Mesodermal cell (in vitro differentiated cells): ENCODE data around the gene SIRT7.

Experiments
- H3K27ac ChIP-seq: 2 replicates; pipeline ENCODE4 v1.7.0; 2013; ENCODE audit warnings: mild to moderate bottlenecking, low read depth, low read length, moderate library complexity; ENCODE audit not compliant: severe bottlenecking
- H3K36me3 ChIP-seq: 2 replicates; pipeline ENCODE4 v1.7.1; 2013; ENCODE audit warnings: mild to moderate bottlenecking, low read length, moderate library complexity; ENCODE audit not compliant: control insufficient read depth, insufficient read depth
- H3K4me1 ChIP-seq: one replicate; pipeline ENCODE4 v1.7.1; 2013; ENCODE audit warnings: mild to moderate bottlenecking, low read length; ENCODE audit not compliant: insufficient read depth, control insufficient read depth, poor library complexity, severe bottlenecking
- H3K4me3 ChIP-seq: 2 replicates; pipeline ENCODE4 v1.7.0; 2013; ENCODE audit warnings: low read length, control low read depth, mild to moderate bottlenecking; ENCODE audit not compliant: insufficient read depth, poor library complexity, severe bottlenecking; ENCODE audit errors: extremely low read depth
- H3K9me3 ChIP-seq: 2 replicates; pipeline ENCODE4 v1.7.1; 2013; ENCODE audit warnings: mild to moderate bottlenecking, low read length, moderate library complexity; ENCODE audit not compliant: control insufficient read depth
- WGBS, 2 experiments: methylation state at CpG; one replicate each; pipeline ENCODE4 v1.1.5; 2013; ENCODE audit warnings: missing lambda C conversion rate in 2 of 2; ENCODE audit not compliant: insufficient coverage in 2 of 2; 5-methylcytosine and 5-hydroxymethylcytosine counted together

The SIRT7 gene

DNA sequence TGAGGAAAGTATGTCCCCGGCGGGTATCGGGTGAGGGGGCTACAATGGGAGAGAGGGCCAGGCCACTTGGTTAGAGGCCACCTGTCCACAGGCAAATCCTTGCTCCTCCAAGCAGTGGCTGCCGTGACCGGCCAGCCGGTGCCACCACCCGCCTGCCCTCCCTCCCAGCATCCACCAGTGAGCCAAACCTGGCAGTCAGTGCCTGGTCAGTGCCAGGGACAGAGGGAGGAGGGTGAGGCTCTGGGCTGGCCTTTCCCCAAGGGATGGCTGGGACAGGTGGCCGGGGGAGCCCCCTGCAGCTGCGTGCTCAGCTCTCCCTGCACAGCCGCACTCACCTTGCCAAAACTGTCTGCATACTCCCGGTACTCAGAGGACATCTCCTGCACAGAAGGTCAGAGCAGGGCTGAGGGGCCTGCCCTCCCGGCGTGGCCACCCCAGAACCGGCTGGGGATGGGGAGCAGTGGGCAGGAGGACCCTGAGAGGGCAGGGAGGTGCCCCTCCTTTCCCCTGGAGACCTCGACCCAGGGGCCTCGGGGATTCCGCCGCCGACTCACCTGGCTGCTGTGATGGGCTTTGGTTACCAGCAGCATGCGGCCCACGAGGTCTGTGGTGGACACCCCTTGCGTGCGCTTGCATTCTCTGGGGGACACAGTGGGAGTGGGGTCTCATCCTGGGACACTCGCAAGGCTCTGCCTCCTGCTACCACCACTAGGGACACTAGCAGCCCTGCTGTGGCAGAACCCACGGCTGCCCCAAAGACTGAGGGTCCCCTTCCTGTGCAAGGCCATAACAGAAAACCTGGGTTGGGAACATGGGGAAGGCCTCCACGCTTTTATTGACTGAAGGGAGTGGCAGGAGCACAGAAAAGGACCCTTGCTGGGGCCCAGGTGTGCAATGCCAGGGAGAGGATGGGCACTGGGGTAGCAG is 10.5 kb downstream of the SIRT7 start:
- no peaks in the 10 kb centered on the region for H3K9me3 ChIP-seq
- WGBS, 2 experiments = 92 to 94% methylated on average over 16 to 21 of the region's 26 CpGs
- H3K27ac ChIP-seq = no peak overlapping the region

DNA sequence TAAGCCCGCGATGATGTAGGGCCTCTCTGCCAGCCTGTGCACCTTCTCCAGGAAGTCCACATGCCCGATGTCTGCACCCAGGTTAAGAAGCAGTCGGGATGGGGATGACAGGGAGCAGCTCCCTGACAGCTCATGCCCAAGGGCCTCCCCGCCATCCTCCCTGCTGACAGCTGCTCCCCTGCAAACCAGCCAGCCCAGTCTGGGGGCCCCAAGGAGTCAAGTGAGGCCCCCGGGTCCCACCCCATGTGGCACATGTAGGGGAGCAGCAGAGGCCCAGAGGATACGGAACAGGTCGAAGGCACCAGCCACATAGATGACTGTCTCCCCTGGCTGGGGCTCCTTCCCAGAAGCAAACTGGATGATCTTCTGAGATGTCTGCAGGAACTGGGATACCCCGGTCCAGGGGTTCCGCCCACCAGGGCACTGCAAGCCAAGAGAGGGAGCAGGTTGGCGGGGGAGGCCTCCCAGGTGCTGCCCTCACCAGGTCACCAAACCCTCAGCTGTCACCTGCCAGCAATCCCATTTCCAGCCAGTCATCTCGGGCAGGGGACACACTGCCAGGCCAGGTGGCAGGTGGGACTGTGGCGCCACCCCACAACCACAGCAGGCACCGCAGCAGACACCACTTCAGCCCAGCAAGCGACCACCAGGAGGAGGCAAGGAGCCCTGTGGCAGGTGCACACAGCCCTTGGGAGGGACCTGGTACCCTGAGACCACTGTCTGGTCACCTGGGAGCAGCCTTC is 11.3 kb downstream of the SIRT7 start:
- no peak overlapping the region for H3K4me3 ChIP-seq
- H3K27ac ChIP-seq = no peak overlapping the region
- peaks cover 55% of the 10 kb centered on the region for H3K36me3 ChIP-seq
- 89 to 96% methylated on average over 15 of the region's 15 CpGs for WGBS, 2 experiments
- no peaks in the 10 kb centered on the region for H3K9me3 ChIP-seq
- peaks cover 3% of the 10 kb centered on the region for H3K4me1 ChIP-seq

More for the DNA sequence above, 10.5 kb downstream of the SIRT7 start:
- Histone ChIP-seq H3K4me1 (peaks cover 3% of the 10 kb centered on the region), H3K4me3 (no peak overlapping the region), H3K36me3 (peaks cover 63% of the 10 kb centered on the region)

DNA sequence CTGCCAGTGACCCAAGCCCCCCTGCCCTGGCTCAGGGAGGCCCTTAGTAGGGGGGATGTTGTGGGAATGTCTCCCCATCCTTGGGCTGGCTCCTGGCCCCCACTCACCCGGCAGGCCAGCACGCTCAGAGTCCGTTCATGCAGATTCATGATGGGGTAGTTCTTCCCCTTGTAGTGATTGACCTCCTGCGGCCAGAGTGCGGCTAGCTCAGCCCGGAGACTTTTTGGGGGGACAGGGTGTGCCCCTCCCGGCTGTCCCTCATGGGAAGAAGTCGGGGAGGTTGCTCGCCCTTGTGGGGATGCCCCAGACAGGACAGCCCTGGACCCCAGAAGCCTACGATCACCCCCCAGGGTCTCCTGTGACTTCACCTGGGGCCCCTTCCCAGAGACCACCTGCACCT is 12.0 kb downstream of the SIRT7 start:
- no peak overlapping the region for H3K27ac ChIP-seq
- peaks cover 3% of the 10 kb centered on the region for H3K4me1 ChIP-seq
- no peaks in the 10 kb centered on the region for H3K9me3 ChIP-seq
- H3K4me3 ChIP-seq = no peak overlapping the region
- WGBS, 2 experiments = 95 to 99% methylated on average over 9 to 10 of the region's 10 CpGs
- H3K36me3 ChIP-seq = peaks cover 56% of the 10 kb centered on the region

DNA sequence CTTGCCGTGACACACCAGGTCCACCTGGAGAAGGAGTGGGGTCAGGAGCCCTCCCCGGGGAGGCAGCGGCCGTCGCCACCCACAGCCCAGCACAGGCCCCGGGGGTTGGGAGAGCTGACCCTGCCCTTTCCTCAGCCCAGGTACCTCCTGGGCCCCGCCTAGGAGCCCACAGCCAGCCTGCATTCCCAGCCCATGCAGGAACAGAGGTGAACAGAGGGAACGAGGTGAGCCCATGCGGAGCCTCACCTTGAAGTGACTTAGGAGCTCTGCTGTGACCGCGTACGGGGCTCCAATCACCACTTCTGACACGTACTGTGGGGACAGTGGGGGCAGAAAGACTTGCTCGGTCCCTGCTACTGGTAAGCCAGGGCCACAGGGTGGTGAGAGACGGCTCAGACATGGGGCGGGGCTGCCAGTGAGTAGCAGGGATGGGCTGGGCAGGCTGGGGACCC is 12.5 kb downstream of the SIRT7 start:
- WGBS, 2 experiments = 94 to 96% methylated on average over 15 to 16 of the region's 16 CpGs
- H3K36me3 ChIP-seq = peaks cover 61% of the 10 kb centered on the region

DNA sequence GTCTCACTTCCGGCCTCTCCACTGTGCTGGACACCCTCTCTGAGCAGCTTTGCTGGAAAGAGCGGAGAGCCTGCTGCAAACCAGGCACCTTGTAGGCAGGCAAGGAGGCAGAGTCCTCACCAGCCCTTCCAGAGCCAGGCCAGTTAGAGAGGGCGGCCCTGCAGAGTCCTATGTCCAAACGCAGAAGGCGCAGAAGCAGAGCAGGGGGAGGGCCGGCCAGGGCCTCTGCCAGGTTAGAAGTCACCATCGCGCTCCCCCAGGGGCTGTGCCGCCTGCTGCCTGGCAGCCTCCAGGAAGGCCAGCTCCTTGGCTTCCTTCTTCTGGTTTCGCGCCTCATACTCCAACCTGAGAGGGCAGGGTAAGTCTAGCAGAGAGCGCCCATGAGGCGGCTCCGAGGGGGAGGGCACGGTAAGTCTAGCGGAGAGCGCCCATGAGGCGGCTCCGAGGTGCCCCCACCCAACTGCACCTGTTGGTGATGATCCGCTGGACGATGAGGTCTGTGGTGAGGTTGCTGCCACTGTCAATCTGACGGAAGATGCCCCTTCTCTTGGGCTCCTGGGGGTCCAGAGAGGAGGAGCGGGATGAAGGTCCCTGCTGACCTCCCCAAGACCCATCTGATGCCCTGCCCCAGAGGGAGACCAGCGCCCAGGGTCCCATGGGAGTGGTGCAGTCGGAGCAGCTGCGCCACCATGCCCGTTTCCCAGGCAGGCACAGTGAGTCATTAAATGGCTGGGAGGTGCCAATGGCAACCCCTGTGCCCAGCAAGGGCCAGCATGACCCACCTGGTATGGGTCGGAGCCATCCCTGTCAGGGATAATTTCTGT is 13.2 kb downstream of the SIRT7 start:
- peaks cover 6% of the 10 kb centered on the region for H3K4me1 ChIP-seq
- no peaks in the 10 kb centered on the region for H3K9me3 ChIP-seq
- H3K36me3 ChIP-seq = peaks cover 68% of the 10 kb centered on the region
- no peak overlapping the region for H3K27ac ChIP-seq
- 96 to 97% methylated on average over 24 to 26 of the region's 28 CpGs for WGBS, 2 experiments
- no peak overlapping the region for H3K4me3 ChIP-seq

More for the DNA sequence above, 12.5 kb downstream of the SIRT7 start:
- Histone ChIP-seq H3K4me3 (no peak overlapping the region), H3K4me1 (peaks cover 4% of the 10 kb centered on the region), H3K9me3 (no peaks in the 10 kb centered on the region), H3K27ac (no peak overlapping the region)

DNA sequence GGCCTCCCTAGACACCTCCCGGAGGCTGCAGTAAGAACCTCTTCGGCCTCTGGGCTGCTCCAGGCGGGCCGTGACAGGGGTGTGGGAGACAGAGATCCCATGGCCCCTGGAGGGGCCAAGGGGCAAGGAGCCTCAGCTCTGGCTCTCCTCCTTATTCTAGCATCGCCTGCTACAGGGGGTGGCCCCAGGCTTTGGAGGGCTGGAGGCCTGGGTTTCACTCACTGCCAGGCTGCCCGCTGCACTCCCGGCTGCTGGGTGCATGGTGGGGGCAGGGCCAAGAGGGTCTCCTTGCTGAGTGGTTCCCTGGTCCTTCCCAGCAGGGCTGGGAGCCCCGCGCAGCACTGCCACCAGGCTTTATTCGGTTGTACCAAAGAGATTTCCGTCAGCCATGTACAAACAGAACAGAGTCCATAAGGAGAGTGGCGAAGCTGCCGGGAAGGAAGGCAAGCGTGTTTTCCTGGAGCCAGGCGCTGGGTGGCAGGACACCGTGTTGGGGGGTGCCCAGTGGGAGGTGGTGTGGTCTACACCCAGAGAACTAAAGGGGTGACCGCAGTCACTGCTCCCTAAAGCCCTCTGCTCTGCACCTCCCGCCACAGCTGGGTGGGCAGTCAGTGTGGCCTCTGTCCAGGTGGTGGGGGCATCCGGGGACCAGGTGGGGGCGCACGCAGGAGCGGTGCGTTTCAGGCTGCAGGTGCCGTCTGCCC is 13.9 kb downstream of the SIRT7 start:
- Histone ChIP-seq H3K4me3 (no peak overlapping the region), H3K36me3 (peaks cover 67% of the 10 kb centered on the region), H3K27ac (no peak overlapping the region), H3K4me1 (peaks cover 5% of the 10 kb centered on the region), H3K9me3 (no peaks in the 10 kb centered on the region)
- WGBS, 2 experiments = 94 to 96% methylated on average over 23 of the region's 24 CpGs

DNA sequence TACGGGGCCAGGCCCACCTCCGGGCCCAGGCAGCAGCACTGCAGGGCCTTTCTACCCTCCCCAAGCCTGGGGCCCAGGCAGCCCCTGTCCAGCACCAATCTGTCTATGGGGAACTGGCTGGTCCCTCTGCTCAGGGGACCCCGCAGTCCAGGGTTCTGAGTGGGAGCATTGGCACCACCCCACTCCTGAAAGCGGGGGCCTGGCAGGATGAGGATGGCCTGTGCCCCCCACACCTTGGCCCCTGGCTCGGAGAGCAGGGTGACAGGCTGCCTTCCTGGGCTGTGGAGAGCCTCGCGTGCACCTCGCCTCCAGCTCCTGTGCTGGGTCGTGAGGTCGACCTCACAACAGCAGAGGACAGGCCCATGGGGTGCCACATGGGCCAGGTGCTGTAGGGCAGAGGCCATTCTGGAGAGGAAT is 14.6 kb downstream of the SIRT7 start:
- 95 to 98% methylated on average over 9 of the region's 10 CpGs for WGBS, 2 experiments
- H3K4me1 ChIP-seq = peaks cover 11% of the 10 kb centered on the region
- H3K36me3 ChIP-seq = peaks cover 66% of the 10 kb centered on the region
- no peak overlapping the region for H3K4me3 ChIP-seq
- H3K27ac ChIP-seq = no peak overlapping the region
- H3K9me3 ChIP-seq = no peaks in the 10 kb centered on the region

DNA sequence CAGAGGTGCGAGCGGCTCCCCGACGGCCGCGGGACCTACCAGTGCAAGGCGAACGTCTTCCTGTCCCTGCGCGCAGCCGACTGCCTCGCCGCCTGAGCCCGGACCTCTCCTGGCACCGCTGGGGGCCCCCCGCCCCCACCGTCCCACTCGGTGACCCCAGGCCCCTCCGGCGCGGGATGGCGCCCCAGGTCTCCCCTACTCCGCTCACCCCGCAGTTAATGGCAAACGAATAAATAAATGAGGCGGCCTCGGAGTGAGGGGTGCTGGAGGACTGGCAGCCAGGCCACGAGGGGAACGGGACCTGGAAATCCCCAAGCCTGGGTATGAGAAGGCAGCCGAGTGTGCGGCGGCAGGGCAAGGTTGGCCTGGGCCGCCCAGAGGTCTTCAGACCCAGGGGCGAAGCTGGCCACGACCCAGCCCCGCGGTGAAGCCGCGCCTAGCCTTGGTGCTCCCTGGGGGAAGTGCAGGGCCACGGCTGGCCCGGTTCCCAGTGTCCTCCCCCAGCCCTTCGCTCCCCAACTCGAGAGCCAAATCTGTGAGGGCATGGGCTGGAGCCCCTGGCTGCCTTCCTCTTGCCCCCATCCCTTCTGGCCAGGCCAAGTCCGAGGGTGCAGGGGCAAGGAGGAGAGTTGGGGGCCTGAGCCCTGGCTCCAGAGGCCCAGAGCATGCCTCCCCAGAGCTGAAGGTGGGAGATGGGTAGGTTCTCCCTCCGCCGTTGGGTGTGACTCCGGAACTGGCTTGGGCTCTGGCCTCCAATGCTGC is 15.1 kb downstream of the SIRT7 start:
- peaks cover 66% of the 10 kb centered on the region for H3K36me3 ChIP-seq
- H3K4me1 ChIP-seq = peaks cover 17% of the 10 kb centered on the region
- no peak overlapping the region for H3K4me3 ChIP-seq
- no peak overlapping the region for H3K27ac ChIP-seq
- H3K9me3 ChIP-seq = no peaks in the 10 kb centered on the region
- WGBS, 2 experiments = 75 to 76% methylated on average over 45 to 46 of the region's 47 CpGs

DNA sequence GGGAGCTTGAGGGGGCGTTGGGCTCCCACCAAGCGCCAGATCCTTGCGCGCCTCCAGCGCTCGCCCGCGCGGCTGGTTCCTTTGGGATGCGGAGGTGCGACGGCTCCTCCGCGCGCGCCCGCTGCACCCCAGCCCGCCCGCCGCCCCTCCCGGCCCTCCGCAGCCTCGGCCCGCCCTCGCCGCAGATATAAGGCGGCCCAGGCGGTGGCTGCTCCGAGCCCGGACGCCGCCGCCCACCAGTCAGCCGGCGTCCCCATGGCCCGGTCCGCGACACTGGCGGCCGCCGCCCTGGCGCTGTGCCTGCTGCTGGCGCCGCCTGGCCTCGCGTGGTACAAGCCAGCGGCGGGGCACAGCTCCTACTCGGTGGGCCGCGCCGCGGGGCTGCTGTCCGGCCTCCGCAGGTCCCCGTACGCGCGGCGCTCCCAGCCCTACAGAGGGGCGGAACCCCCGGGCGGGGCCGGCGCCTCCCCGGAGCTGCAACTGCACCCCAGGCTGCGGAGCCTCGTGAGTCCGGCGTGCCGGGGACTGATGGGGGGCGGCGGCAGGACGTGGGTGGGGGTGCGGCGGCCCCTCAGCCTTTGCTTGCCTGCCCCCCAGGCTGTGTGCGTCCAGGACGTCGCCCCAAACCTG is 15.8 kb downstream of the SIRT7 start, which contains the start of gene NPB:
Gene NPB, plus strand, starts transcription at position 216 of the 630 bp plus-strand sequence. Its CDS starts 40 bp downstream, at position 256.
- H3K4me1 ChIP-seq = peaks cover 21% of the 10 kb centered on the region
- H3K27ac ChIP-seq = no peak within 1 kb of the TSS
- H3K36me3 ChIP-seq = peaks cover 66% of the 10 kb centered on the region
- H3K4me3 ChIP-seq = peak within 1 kb of the TSS; percentile 5
- H3K9me3 ChIP-seq = no peaks in the 10 kb centered on the region
- WGBS, 2 experiments = 10 to 16% methylated on average over 56 to 72 of the region's 79 CpGs
